H1 (cell line): ENCODE data around the gene KLK5. TPM values are rescaled to one million over a fixed set of nuclear protein-coding genes. Genes with fewer than 3 reads are reported as not detected.

Experiments
- CTCF ChIA-PET: fragments of 300-600 bp; sonication (Branson Sonifier 250); formaldehyde crosslinking; loops from one replicate; lab custom pipeline; 2021; ENCODE audit not compliant: partially characterized antibody; lab: Charles Lee
- POLR2A ChIA-PET: fragments of 300-600 bp; sonication (Branson Sonifier 250); formaldehyde crosslinking; loops from one replicate; lab custom pipeline; 2021; ENCODE audit warnings: inconsistent platforms; ENCODE audit not compliant: partially characterized antibody; lab: Charles Lee
- DNase-seq, 2 experiments: peaks; one replicate each; pipeline versions ENCODE4 v3.0.0 to v3.0.0-alpha.2; 2010 to 2022; ENCODE audit warnings: low spot score in 2 of 2, low read depth in 1 of 2, mixed read lengths in 1 of 2
- FAIRE-seq: peaks from 2 replicates; lab custom pipeline; 2011; peaks lifted over from hg19 to GRCh38; lab: Jason Lieb, UNC
- H2AFZ ChIP-seq: 2 replicates; pipeline ENCODE4 v1.8.1; 2012; ENCODE audit warnings: low read length, inconsistent platforms
- H2AK5ac ChIP-seq: 2 replicates; pipeline ENCODE4 v1.6.1; 2013; ENCODE audit warnings: low read depth, low read length
- H2BK120ac ChIP-seq: replicated peaks from 2 replicates; pipeline ENCODE3; 2013; ENCODE audit warnings: low read depth, low read length, inconsistent platforms
- H2BK12ac ChIP-seq: 2 replicates; pipeline ENCODE4 v1.6.1; 2013; ENCODE audit warnings: low read depth, low read length
- H2BK15ac ChIP-seq: 2 replicates; pipeline ENCODE4 v1.6.1; 2013; ENCODE audit warnings: low read length
- H2BK20ac ChIP-seq: 2 replicates; pipeline ENCODE4 v1.6.1; 2013; ENCODE audit warnings: low read length
- H2BK5ac ChIP-seq: 2 replicates; pipeline ENCODE4 v1.6.1; 2013; ENCODE audit warnings: low read depth, low read length
- H3K14ac ChIP-seq: 2 replicates; pipeline ENCODE4 v1.6.1; 2013; ENCODE audit warnings: inconsistent platforms; ENCODE audit not compliant: insufficient read length
- H3K18ac ChIP-seq: 2 replicates; pipeline ENCODE4 v1.6.1; 2013; ENCODE audit warnings: low read length; ENCODE audit errors: extremely low read depth
- H3K23ac ChIP-seq: 2 replicates; pipeline ENCODE4 v1.6.1; 2013; ENCODE audit warnings: inconsistent platforms; ENCODE audit not compliant: insufficient read length
- H3K23me2 ChIP-seq: 2 replicates; pipeline ENCODE4 v1.6.1; 2013; ENCODE audit warnings: low read depth, low read length
- H3K27ac ChIP-seq: 2 replicates; pipeline ENCODE4 v1.6.1; 2011; ENCODE audit warnings: low read depth, low read length, inconsistent platforms
- H3K27me3 ChIP-seq, 4 experiments: replicated peaks in 1 of 4; 1 replicate in 1 of 4; 2 replicates in 3 of 4; pipeline versions ENCODE4 v1.6.1 to v1.8.1; 2011 to 2013; ENCODE audit warnings: low read length in 3 of 4, mild to moderate bottlenecking in 3 of 4, inconsistent platforms in 2 of 4, mixed read lengths in 2 of 4, moderate library complexity in 1 of 4; ENCODE audit not compliant: control insufficient read depth in 3 of 4, insufficient read depth in 3 of 4; ENCODE audit errors: extremely low read depth in 1 of 4
- H3K36me3 ChIP-seq, 4 experiments: 2 replicates each; pipeline versions ENCODE4 v1.6.1 to v1.8.1; 2011 to 2013; ENCODE audit warnings: mild to moderate bottlenecking in 4 of 4, low read length in 3 of 4, moderate library complexity in 2 of 4, control low read depth in 1 of 4, inconsistent platforms in 1 of 4; ENCODE audit not compliant: insufficient read depth in 4 of 4, control insufficient read depth in 2 of 4
- H3K4ac ChIP-seq: replicated peaks from 2 replicates; pipeline ENCODE3; 2013; ENCODE audit warnings: low read length, low read depth, mixed read lengths, inconsistent platforms; ENCODE audit not compliant: insufficient read length
- H3K4me1 ChIP-seq, 4 experiments: replicated peaks in 1 of 4; 1 replicate in 1 of 4; 2 replicates in 3 of 4; pipeline versions ENCODE4 v1.6.1 to v1.8.1; 2011 to 2013; ENCODE audit warnings: low read length in 3 of 4, inconsistent platforms in 2 of 4, mixed read lengths in 1 of 4; ENCODE audit not compliant: insufficient read depth in 4 of 4, control insufficient read depth in 3 of 4
- H3K4me2 ChIP-seq, 2 experiments: 2 replicates each; pipeline versions ENCODE4 v1.6.1 to v1.8.1; 2011 to 2013; ENCODE audit warnings: low read depth in 2 of 2, low read length in 2 of 2, control low read depth in 1 of 2, inconsistent platforms in 1 of 2, mild to moderate bottlenecking in 1 of 2; ENCODE audit not compliant: insufficient read depth in 1 of 2
- H3K4me3 ChIP-seq, 4 experiments: fragments of 200-600, 300-600 bp in 1 of 4; sonication (generic), shearing (Covaris generic), sonication (Bioruptor Twin) in 1 of 4; 2 replicates each; pipeline versions ENCODE4 v1.5.1 to v1.8.1; 2011 to 2016; ENCODE audit warnings: low read length in 4 of 4, low read depth in 3 of 4, control low read depth in 2 of 4, inconsistent platforms in 2 of 4, mild to moderate bottlenecking in 2 of 4, mixed read lengths in 1 of 4, moderate library complexity in 1 of 4; ENCODE audit not compliant: insufficient read depth in 2 of 4; ENCODE audit errors: extremely low read depth in 1 of 4
- H3K56ac ChIP-seq: replicated peaks from 2 replicates; pipeline ENCODE3; 2013; ENCODE audit warnings: low read depth, mild to moderate bottlenecking, mixed read lengths, low read length, inconsistent platforms; ENCODE audit not compliant: insufficient read length
- H3K79me1 ChIP-seq: 2 replicates; pipeline ENCODE4 v1.6.1; 2013; ENCODE audit warnings: low read depth, low read length, control low read depth
- H3K79me2 ChIP-seq, 2 experiments: 2 replicates each; pipeline versions ENCODE4 v1.6.1 to v1.8.1; 2012 to 2013; ENCODE audit warnings: low read length in 2 of 2, mild to moderate bottlenecking in 2 of 2, inconsistent platforms in 1 of 2; ENCODE audit not compliant: insufficient read depth in 2 of 2, control insufficient read depth in 1 of 2
- H3K9ac ChIP-seq, 4 experiments: replicated peaks in 1 of 4; 1 replicate in 1 of 4; 2 replicates in 3 of 4; pipeline versions ENCODE4 v1.6.1 to v1.8.1; 2011 to 2013; ENCODE audit warnings: low read depth in 3 of 4, low read length in 3 of 4, control low read depth in 2 of 4, mild to moderate bottlenecking in 2 of 4, moderate library complexity in 2 of 4, inconsistent platforms in 1 of 4; ENCODE audit errors: extremely low read depth in 1 of 4
- H3K9me3 ChIP-seq, 2 experiments: 2 replicates each; pipeline versions ENCODE4 v1.6.1 to v1.8.1; 2012 to 2013; ENCODE audit warnings: mild to moderate bottlenecking in 2 of 2, moderate library complexity in 2 of 2, control low read depth in 1 of 2, inconsistent platforms in 1 of 2, low read depth in 1 of 2, low read length in 1 of 2, mixed read lengths in 1 of 2; ENCODE audit not compliant: insufficient read depth in 2 of 2
- H4K20me1 ChIP-seq, 2 experiments: replicated peaks in 1 of 2; 2 replicates each; pipeline versions ENCODE3 to v1.8.1; 2011 to 2013; ENCODE audit warnings: inconsistent platforms in 2 of 2, low read length in 2 of 2, mild to moderate bottlenecking in 1 of 2; ENCODE audit not compliant: insufficient read depth in 2 of 2, control insufficient read depth in 1 of 2
- H4K5ac ChIP-seq: 2 replicates; pipeline ENCODE4 v1.6.1; 2013; ENCODE audit warnings: low read length, low read depth, mixed read lengths, inconsistent platforms; ENCODE audit not compliant: insufficient read length
- H4K8ac ChIP-seq: 2 replicates; pipeline ENCODE4 v1.8.0; 2013; ENCODE audit warnings: mild to moderate bottlenecking, moderate library complexity, low read length, inconsistent platforms; ENCODE audit not compliant: insufficient read depth; ENCODE audit errors: extremely low read depth
- H4K91ac ChIP-seq: replicated peaks from 2 replicates; pipeline ENCODE3; 2013; ENCODE audit warnings: low read length, mixed read lengths, inconsistent platforms; ENCODE audit not compliant: insufficient read length
- BCL11A ChIP-seq, 2 experiments: IDR thresholded peaks; one replicate each; pipeline ENCODE4 v1.6.1; 2011; ENCODE audit warnings: low read depth in 2 of 2, low read length in 2 of 2, mild to moderate bottlenecking in 2 of 2
- BRCA1 ChIP-seq: IDR thresholded peaks from 2 replicates; pipeline ENCODE4 v1.6.1; 2012; ENCODE audit warnings: low read depth, low read length, improper control_type of control experiment
- NRF1 ChIP-seq: IDR thresholded peaks from 2 replicates; pipeline ENCODE4 v1.6.1; 2011; ENCODE audit warnings: mild to moderate bottlenecking, low read depth, low read length, improper control_type of control experiment
- USF2 ChIP-seq: IDR thresholded peaks from 2 replicates; pipeline ENCODE4 v1.6.1; 2011; ENCODE audit warnings: low read length, improper control_type of control experiment
- YY1 ChIP-seq: IDR thresholded peaks from 2 replicates; pipeline ENCODE4 v1.6.1; 2011; ENCODE audit warnings: low read depth, mild to moderate bottlenecking, low read length
- WGBS, 2 experiments: shearing (Covaris generic) in 1 of 2; methylation state at CpG; one replicate each; pipeline versions ENCODE4 v1.1.6 to v1.1.7; 2013 to 2015; ENCODE audit warnings: low lambda C conversion rate in 2 of 2, mixed read lengths in 2 of 2, inconsistent platforms in 1 of 2, low coverage in 1 of 2, missing lambda C conversion rate in 1 of 2; ENCODE audit not compliant: insufficient replicate concordance in 2 of 2, insufficient coverage in 1 of 2, insufficient read length in 1 of 2; ENCODE audit errors: extremely low coverage in 1 of 2, missing lambda C conversion rate in 1 of 2; 5-methylcytosine and 5-hydroxymethylcytosine counted together
- polyA plus RNA-seq, 7 experiments: library from polyadenylated mRNA; depleted of rRNA in 3 of 7; stranded (reverse) in 5 of 7; unstranded in 2 of 7; fragments of >200 nt in 5 of 7; fragments of 200-250 nt in 2 of 7; gene quantifications; 1 replicate in 5 of 7; 2 replicates in 1 of 7; 4 replicates in 1 of 7; pipeline versions ENCODE4 v1.2.1 to v1.2.3, GENCODE V29; 2011 to 2013; ENCODE audit warnings: missing spikeins in 2 of 7, mixed read lengths in 2 of 7
- total RNA-seq: library from RNA; stranded (reverse); fragmentation: NEBNext Ultra II Directional; extraction: Animal tissue kit (Norgen Biotek cat#: 25700); gene quantifications from 2 replicates; pipeline ENCODE4 v1.2.1, GENCODE V29; 2021

Gene KLK5
- total and polyA plus RNA-seq, 2 of the 8 experiments (the other 6 are each of a cell fraction or from before 2014, with no cell fraction given): 0.76 to 2.0 TPM

GRCh38 chr19:50981587-50982146 is 28.8 kb upstream of the KLK5 start:
- POLR2A ChIA-PET: interaction anchor here (1.0 kb wide), 1 partner anchor 9 kb away, joined by 3 read pairs; no protein-coding TSS in a partner anchor
- no peak overlapping the region for H2AFZ ChIP-seq
- H3K23me2 ChIP-seq: peaks cover 2% of the 10 kb centered on the region; the same call in 1 of the 2 replicates
- no peak for DNase-seq
- H2BK120ac ChIP-seq: no peak overlapping the region
- no peak for TF ChIP-seq BCL11A (IDR thresholded peaks at IDR 0.05; ENCODE audit: low read depth in 2 of 2, low read length in 2 of 2)
- no peak for TF ChIP-seq NRF1
- TF ChIP-seq BRCA1: no peak
- TF ChIP-seq YY1: no peak
- TF ChIP-seq USF2: no peak
- TF ChIP-seq, all 59 proteins: peak for 0
- Histone ChIP-seq H2AK5ac (no peak overlapping the region), H3K9me3 (no peaks in the 10 kb centered on the region), H2BK12ac (peak overlapping the region; percentile 27; the same call in 1 of the 2 replicates), H2BK15ac (no peak overlapping the region), H4K8ac (no peak overlapping the region), H3K27ac (no peak overlapping the region), H3K56ac (no peak overlapping the region), H4K5ac (no peak overlapping the region), H3K18ac (no peak overlapping the region; the same call in 1 of the 2 replicates), H2BK20ac (no peak overlapping the region), H3K4me1 (peaks cover 0 to 23% (median 12%) of the 10 kb centered on the region in 4 experiments; a peak in 5 of 7 replicates), H3K23ac (no peak overlapping the region), H3K79me1 (no peaks in the 10 kb centered on the region), H3K79me2 (no peaks in the 10 kb centered on the region), H3K36me3 (peaks cover 0 to 3% (median 0%) of the 10 kb centered on the region in 4 experiments; a peak in 2 of 8 replicates), H4K91ac (no peak overlapping the region), H3K9ac (no peak overlapping the region), H3K4me2 (no peak overlapping the region), H3K4ac (no peak overlapping the region), H3K4me3 (no peak overlapping the region), H3K27me3 (peaks cover 0 to 6% (median 1%) of the 10 kb centered on the region in 4 experiments; a peak in 2 of 7 replicates), H4K20me1 (no peaks in the 10 kb centered on the region), H3K14ac (no peak overlapping the region), H2BK5ac (no peak overlapping the region)
- WGBS, 2 experiments: 76% methylated on average over 10 of the region's 11 CpGs; no CpG with 5 or more reads in 1 of the 2 experiments
- CTCF ChIA-PET: interaction anchor here (1.1 to 1.2 kb wide), 3 partner anchors 35 to 60 kb away, joined by 3 to 5 read pairs (median 3); no protein-coding TSS in a partner anchor
- FAIRE-seq: no peak
